Stimulated activated CD4-positive, alpha-beta T cell treated with anti-CD3 and anti-CD28 coated beads, Interleukin-1b, Interleukin-23, amount 100 ng/mL, for 1 hour (primary cell): ENCODE measurements around the gene JMY.

Experiments
- DNase-seq, 2 donors: peaks; one replicate each; pipeline ENCODE4 v3.0.0-alpha.2; 2020; ENCODE audit warnings: low read depth in 2 of 2

The JMY gene, protein sequence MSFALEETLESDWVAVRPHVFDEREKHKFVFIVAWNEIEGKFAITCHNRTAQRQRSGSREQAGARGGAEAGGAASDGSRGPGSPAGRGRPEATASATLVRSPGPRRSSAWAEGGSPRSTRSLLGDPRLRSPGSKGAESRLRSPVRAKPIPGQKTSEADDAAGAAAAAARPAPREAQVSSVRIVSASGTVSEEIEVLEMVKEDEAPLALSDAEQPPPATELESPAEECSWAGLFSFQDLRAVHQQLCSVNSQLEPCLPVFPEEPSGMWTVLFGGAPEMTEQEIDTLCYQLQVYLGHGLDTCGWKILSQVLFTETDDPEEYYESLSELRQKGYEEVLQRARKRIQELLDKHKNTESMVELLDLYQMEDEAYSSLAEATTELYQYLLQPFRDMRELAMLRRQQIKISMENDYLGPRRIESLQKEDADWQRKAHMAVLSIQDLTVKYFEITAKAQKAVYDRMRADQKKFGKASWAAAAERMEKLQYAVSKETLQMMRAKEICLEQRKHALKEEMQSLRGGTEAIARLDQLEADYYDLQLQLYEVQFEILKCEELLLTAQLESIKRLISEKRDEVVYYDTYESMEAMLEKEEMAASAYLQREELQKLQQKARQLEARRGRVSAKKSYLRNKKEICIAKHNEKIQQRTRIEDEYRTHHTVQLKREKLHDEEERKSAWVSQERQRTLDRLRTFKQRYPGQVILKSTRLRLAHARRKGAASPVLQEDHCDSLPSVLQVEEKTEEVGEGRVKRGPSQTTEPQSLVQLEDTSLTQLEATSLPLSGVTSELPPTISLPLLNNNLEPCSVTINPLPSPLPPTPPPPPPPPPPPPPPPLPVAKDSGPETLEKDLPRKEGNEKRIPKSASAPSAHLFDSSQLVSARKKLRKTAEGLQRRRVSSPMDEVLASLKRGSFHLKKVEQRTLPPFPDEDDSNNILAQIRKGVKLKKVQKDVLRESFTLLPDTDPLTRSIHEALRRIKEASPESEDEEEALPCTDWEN

DNA sequence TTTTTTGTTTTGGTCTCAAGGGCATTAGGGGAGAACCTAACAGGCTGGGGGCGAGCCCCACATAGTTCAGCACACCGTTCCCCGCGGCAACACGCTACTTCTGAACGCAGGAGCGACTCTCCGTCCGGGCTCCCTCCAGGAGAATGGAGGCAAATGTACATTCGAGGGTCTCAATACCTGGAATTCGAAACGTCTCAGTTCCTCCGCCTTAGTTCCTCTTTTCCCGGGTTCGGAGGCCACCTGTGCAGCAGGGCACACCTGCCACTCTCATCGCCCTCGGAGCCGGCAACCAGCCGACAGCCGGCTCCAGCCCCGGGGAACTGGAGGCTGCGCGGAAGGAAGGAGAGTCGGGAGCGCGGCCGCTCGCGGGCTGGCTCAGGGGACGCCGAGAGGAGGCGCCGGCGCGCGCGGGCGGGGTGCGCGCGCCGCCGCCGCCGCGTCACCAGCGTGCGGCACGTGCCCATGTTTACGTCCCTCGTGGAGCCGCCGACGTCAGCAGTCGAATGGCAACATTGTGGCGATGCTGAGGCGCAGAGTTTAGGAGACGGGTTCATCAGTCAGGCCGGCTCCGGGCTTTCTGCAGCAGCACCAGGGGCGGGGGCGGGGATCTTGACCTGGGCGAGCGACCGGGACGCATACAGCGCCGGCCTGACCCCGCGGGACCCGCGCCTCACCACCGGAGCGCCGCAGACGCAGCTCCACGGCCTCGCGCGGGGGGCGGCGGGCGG, at the start of gene JMY:
Gene JMY (plus strand): TSS at position 498 of the 728 bp plus-strand sequence. CDS start 520 bp downstream, outside the sequence.
- DNase-seq = peak; percentile 44 to 67

DNA sequence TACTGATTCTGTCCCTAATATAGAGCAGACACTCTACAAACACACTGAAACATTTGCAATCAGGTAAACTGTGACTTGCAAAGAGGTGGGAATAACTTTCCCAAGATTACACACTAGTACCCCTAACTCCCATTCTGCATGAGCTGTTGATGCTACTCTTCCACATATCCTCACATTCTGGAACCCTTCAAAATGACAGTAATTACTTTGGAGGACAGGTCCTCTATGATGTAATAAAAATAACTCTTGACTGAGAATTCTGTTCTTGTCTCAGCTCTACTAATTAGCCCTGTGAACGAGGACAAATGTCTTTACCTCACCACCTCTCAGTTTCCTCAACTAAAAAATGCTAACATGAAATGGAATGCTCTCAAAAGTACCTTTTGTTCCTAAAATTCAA, 49.5 kb upstream of the JMY start:
- no peak for DNase-seq

DNA sequence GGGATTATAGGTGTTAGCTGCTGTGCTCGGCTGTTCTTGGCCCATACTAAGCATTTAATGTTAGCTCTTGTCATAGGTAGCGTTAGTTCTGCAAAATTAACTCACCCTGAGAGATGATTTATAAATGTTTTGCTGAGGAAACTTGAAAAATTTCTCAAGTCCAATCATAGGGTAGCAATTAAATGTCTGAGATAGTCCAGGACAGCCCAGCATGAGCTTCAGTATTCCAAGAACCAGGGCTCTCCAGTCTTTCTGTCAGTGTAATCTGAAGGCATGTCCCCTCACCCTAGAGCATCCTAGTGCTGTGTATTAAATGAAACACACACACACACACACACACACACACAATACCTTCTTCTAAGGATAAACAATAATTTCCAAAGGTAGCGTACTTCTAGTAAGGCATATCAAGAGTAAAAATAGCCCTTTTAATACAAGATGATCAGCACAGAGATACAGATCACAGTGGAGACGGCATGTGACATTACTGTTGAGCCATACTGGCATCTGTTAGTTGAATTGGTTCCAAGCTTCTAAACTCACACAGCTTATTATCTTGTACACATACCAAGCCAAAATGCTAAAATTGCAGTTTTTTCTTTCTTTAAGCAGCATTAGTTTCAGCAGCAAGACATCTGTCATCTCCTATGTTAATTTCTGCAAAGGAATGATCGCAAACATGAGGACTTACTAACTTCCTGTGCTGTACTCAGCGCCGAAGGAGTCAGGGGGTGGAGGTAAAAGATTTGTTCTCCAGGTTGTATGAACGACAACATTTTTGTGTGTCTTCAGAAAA, 46.3 kb upstream of the JMY start:
- no peak for DNase-seq

DNA sequence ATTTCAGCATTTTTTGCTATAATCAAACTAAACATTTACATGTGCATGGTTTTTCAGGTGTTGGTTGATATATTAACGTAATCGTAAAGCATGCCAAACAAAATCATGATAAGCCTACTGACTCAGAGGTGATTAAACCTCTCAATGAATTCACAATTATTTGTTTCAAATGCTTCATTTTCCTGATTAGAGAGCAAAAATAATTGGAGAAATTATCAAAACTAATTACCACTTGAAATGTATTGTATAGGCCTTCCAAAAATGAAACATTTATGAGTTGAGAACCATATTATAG, 45.7 kb upstream of the JMY start:
- no peak for DNase-seq

DNA sequence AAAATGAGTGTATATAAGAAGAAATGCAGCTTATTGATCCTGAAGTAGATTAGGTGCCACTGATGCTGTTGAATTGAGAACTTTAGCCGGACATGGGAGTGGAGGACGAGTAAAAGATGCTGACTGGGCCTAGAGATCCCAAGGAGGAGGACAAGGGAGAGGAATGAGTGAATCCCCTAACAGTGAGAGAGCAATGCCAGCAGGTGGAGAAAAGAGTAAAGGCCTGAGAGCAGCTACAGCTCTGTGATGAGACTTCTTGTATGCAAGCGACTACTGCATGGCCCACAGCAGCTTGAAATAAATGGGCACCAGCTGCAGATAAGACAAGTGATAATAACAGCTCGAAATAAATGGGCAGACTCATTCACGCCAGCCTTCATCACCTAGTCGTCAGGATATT, 44.5 kb upstream of the JMY start:
- DNase-seq = no peak

DNA sequence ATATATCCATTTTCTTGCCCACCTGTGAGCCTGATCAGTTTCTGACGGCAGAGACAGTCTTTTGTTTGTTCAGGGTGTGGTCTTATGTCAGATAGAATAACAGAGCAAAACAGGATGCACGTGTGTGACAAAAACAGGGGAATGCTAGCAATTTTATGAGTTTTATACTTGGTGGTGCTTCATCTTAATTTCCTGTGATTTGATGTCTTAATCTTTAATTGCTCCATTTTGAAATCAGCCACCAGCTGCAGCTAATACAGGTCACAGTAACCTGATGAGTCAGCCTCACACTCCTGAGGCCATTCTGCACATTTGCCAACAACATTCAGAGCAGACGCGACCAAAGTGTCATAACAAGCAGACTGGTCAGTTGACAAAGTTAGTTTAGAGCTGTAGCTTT, 42.3 kb upstream of the JMY start:
- DNase-seq = no peak

DNA sequence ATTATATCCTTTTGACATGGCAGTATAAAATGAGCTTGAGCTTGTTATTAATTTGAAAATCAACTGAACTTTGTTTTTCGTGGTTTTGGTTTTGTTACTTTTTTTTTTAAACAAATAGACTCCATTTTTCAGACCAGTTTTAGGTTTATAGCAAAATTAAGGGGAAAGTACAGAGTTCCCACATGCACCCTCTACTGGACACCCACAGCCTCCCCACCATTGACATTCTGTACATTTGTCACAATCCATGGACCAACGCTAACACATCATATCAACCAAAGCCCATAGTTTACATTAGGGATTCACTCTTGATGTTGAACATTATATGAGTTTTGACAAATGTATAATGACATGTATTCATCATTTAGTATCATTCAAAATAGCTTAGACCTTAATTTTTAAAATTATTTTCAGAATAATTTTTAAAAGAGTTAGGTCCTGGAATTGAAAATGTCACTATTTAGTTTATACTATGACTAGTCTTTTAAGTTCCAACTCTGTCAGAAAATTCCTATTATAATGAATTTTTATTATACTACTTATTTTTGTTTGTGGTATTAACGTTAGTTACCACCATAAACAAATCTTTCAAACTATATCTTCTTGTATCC, 35.3 kb upstream of the JMY start:
- no peak for DNase-seq

DNA sequence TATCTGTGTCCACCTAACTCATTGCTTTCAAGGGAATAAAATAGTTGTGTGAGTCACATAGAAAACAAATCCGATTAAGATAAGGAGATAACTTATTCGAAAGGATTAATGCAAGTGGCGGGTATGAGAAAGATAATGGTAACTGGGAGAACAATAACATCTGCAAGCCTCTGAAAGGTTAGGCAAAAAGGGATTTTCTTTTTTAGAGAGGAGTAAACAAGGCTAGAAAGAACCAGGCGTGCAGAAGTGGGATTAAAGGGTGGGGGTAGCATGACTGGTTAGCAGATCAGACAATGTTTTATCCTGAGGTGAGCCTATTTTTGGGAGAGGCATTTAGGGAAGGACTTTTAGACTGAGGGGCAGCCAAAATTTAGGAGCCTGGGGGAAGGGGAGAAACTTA, 34.7 kb upstream of the JMY start:
- DNase-seq = no peak

DNA sequence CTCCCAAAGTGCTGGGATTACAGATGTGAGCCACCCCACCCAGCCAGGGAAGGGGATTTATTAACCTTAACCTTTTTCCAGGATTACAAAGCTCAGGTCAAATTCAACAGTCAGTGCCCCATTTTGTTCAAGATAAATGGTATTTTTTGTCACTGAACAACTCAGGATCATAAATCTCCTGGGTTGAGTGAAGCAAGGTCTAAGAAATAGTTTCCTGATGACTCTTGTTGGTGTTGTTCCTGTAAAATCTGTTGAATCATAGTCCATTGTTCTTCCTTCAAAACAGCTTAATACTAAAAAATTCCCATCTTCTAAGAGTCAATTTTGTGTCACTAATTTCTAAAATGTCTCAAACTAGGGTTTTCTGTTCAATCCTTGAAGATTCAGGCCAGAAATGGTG, 33.9 kb upstream of the JMY start:
- DNase-seq = no peak

DNA sequence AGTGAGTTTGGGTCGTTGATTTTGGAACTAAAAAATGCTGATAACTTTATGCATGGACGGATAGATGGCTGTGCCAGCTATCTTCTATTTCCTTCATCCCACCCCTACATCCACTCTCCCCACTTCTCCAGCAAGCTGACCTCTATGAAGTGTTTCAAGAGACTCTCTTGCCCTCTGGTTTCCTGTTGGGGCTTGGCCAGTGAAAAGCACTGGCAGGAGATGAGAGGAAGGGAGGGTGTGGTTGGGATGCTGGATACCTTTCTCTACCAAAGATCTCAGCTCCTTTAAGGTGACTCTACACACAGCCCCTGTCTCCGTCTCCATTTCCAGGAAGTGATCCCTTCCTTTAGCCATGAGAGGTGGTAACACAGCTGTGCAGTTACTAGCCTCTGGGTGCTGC, 30.0 kb upstream of the JMY start:
- no peak for DNase-seq

DNA sequence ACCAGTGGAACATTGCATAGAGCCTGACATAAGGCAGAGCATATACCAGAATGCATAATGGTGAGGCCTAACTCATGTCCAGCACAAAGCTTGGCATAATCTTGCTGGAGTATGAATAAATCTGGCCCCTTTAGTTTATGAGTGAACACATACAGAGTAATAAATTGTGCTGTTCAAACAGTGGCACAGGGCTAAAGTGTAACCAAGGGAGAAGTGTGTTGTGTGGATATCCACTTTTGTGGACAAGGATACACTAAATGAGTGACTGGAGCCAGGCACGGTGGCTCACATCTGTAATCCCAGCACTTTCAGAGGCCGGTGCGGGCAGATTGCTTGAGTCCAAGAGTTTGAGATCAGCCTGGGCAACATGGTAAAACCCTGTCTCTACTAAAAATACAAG, 29.4 kb upstream of the JMY start:
- DNase-seq = no peak

DNA sequence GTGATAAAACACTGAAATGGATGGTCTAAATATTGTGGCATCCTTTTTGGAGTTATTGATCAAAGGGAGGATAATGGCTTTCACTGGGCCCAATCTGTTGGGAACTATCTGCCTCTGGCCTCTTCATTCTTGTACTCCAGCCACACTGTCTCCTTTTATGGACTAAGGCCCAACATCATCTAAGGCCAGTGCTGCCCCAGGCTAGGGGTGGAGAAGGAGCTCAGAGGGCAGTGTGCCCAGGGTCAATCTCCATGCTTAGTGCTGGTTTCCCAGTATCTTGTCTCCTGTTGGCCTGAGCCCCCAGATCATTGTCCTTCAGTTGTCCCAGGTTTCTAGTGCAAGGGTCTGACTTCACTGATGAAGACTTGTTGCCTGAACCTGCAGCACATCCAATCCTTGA, 26.4 kb upstream of the JMY start:
- no peak for DNase-seq

DNA sequence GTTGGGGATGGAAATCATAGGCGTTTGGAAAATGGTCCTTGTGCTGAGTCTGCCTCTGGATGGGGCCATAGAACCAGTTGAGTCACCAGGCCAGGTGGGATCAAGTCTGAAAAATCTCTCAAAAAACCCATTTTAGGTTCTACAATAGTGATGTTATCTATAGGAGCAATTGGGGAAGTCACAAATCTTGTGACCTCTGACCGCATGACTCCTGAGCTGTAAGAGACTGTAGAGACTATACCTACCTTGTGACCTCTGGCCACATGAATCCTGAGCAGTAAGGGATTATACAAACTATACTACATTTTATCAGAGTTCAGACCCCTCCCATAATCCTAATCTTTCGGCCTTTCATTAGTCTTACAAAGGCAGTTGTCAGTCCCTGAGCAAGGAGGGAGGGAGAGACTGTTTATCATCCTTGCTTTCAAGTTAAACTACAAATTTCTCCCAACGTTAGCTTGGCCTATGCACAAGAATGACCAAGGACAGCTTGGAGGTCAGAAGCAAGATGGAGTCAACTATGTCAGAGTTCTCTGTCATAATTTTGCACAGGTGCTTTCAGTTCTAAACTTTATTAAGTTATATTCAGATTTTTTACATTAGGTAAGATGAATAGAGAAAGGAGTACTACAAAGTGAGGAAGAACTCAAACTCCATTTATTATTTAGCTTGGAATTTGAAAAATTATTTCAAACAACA, 11.5 kb upstream of the JMY start:
- DNase-seq = no peak

DNA sequence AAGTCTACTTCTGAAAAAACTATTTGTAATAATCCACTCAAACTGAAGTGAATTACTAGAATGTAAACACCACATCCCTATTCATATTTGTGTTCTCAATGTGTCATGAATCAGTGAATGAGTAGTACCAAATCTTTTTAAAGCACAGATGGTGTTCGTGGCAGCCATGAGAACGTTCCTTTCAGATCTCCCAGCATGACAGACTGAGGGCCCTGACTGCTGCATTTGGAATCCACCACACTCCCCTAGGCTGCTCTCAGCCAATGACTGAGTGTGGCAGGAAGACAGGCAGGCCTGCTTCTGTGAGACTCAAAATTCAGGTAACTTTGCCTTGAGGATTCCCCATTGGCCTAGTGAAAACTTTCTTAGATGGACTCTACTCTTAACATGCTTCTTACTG, 10.9 kb upstream of the JMY start:
- no peak for DNase-seq

DNA sequence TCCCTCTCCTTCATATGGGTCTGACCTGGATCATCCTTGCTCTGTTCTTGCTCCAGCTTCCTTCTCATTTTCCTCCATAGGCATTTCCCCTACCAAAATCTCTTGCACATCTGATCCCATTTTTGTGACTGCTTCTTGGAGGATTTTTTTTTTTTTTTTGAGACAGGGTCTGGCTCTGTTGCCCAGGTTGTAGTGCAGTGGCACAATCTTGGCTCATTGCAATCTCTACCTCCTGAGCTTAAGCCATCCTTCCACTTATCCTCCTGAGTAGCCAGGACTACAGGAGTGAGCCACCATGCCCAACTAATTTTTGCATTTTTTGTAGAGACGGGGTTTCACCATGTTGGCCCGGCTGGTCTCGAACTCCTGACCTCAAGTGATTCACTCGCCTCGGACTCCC, 10.5 kb upstream of the JMY start:
- no peak for DNase-seq

DNA sequence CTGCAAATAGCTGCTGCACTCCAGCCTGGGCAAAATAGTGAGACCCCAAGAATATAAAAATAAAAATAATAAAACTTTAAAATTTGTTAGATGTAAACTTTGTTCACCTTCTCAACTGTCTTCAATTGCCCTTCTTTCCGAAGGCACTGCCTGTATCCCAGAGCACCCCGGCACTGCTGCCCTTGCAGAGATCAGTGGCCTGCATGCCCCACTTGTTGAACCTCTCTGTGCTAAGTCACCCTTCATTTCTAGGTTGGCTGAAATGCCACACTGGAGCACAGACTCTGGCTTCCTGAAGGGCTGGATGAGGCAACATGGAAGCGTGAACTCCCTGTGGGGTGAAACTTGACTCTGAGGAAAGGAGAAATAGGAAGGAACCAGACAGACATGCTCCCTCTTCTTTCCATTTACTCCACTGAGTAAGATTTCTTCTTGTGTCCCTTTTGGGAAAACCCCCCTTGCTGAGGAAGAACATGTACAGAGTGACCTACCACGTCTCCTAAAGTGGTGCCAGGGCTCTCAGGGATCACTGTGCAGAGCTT, 8.4 kb upstream of the JMY start:
- DNase-seq = no peak

DNA sequence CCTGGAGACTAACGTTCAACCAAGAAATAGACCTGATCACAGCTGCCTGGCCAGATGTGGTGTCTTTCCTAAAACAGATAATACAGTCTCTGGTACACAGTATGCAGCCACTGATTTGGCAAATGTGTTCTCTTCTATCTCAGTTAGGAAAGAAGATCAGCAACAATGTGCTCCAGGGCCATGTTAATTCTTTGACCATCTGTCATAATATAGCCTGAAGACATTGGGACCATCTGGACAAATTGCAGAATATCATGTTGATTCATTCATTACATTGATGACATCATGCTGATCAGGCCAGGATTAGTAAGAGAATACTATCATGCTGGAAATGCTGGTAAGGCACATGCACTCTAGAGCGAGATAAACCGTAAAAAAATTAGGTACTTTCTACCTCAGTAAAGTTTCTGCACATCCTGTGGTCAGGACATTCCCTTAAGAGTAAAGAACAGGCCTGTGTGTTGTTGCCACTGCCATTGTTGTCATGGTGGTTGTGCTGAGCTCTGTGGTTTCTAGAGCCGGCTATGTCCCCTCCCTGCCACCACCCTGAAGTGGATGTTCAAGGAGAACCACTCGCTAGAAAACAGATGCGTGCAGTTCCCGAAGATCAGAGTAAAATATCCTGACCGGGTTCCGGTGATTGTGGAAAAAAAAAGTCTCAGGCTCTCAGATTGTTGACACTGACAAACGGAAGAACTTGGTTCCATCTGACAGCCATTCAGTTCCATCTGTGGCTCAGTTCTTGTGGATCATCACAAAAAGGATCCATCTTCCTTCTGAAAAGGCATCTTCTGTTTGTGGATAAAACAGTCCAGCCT, 6.4 kb upstream of the JMY start:
- DNase-seq = no peak

DNA sequence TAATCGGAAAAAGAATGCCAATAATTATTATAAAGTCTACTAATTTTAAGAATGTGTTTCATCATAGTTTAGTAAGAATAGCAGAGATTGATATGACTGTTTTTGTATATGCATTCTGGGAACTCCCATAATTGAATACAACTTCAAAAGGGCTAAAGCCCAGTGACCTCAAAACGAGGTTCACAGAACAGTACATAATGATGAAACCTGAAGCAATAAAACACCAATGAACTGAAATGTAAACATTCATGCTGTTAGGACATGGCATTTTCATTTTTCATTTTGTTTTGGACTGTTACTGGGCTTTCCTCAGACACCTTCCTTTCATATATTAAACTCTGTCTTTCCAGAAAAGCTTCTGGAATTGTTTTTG, 684 bp upstream of the JMY start:
- DNase-seq = no peak

DNA sequence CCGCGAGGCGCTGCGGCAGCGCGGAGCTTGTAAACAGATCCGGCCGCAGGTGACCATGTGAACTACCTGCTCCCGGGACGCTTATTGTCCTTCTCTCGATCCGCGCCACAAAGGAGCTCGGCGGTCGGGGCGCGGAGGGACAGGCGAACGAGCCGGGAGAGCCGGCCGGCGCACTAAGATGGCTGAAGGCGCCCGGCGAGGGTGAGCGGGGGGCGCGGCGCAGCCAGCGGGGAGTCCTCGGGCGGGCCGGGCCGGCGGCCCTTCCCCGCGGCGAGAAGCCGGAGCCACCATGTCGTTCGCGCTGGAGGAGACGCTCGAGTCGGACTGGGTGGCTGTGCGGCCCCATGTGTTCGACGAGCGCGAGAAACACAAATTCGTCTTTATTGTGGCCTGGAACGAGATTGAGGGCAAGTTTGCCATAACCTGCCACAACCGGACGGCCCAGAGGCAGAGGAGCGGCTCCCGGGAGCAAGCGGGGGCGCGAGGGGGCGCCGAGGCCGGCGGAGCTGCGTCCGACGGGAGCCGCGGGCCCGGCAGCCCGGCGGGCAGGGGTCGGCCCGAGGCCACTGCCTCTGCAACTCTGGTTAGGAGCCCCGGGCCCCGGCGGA, 535 bp downstream of the JMY start:
- no peak for DNase-seq
